Endodermal cell (in vitro differentiated cells): ENCODE measurements around the gene FCRL3. TPM values are rescaled to one million over a fixed set of nuclear protein-coding genes. Genes with fewer than 3 reads are reported as not detected.

Experiments used
- DNase-seq: peaks from one replicate; pipeline ENCODE4 v3.0.0-alpha.2; 2017
- H3K27ac ChIP-seq: 2 replicates; pipeline ENCODE4 v1.5.1; 2013; ENCODE audit warnings: mild to moderate bottlenecking, low read depth, low read length, moderate library complexity
- H3K27me3 ChIP-seq: 2 replicates; pipeline ENCODE4 v1.6.1; 2013; ENCODE audit warnings: mild to moderate bottlenecking, low read length, moderate library complexity; ENCODE audit not compliant: insufficient read depth, control insufficient read depth, poor library complexity, severe bottlenecking
- H3K36me3 ChIP-seq: 2 replicates; pipeline ENCODE4 v1.7.0; 2013; ENCODE audit warnings: mild to moderate bottlenecking, low read length, moderate library complexity; ENCODE audit not compliant: control insufficient read depth, insufficient read depth
- H3K4me1 ChIP-seq: one replicate; pipeline ENCODE4 v1.7.0; 2013; ENCODE audit warnings: low read length; ENCODE audit not compliant: control insufficient read depth, insufficient read depth
- H3K4me3 ChIP-seq: 2 replicates; pipeline ENCODE4 v1.5.1; 2013; ENCODE audit warnings: mild to moderate bottlenecking, low read length, moderate library complexity
- H3K9ac ChIP-seq: 2 replicates; pipeline ENCODE4 v1.6.1; 2013; ENCODE audit warnings: mild to moderate bottlenecking, low read length, moderate library complexity; ENCODE audit not compliant: poor library complexity, severe bottlenecking; ENCODE audit errors: extremely low read depth
- H3K9me3 ChIP-seq: 2 replicates; pipeline ENCODE4 v1.6.1; 2013; ENCODE audit warnings: mild to moderate bottlenecking, low read length, moderate library complexity; ENCODE audit not compliant: control insufficient read depth
- H3K27ac Mint-ChIP-seq: 2 replicates; pipeline ENCODE4 v1.8.0; 2020; ENCODE audit warnings: mixed read lengths
- H3K27me3 Mint-ChIP-seq: 2 replicates; pipeline ENCODE4 v1.8.0; 2021; ENCODE audit warnings: mild to moderate bottlenecking, mixed read lengths; ENCODE audit not compliant: insufficient read depth
- H3K36me3 Mint-ChIP-seq: 2 replicates; pipeline ENCODE4 v1.8.0; 2020; ENCODE audit warnings: low read depth, mixed read lengths
- H3K4me1 Mint-ChIP-seq: 2 replicates; pipeline ENCODE4 v1.8.0; 2020; ENCODE audit warnings: mixed read lengths
- H3K4me3 Mint-ChIP-seq: 2 replicates; pipeline ENCODE4 v1.8.0; 2020; ENCODE audit warnings: mild to moderate bottlenecking, moderate library complexity, mixed read lengths
- H3K9me3 Mint-ChIP-seq: 2 replicates; pipeline ENCODE4 v1.8.0; 2020; ENCODE audit warnings: mild to moderate bottlenecking, mixed read lengths
- CTCF ChIP-seq: fragments of 200-600 bp; sonication (generic); conservative IDR thresholded peaks from 2 replicates; pipeline ENCODE4 v1.5.0; 2021; ENCODE audit warnings: antibody characterized with exemption, mild to moderate bottlenecking
- WGBS, 2 experiments: methylation state at CpG; one replicate each; pipeline versions ENCODE4 v1.1.5 to v1.1.7; 2013; ENCODE audit warnings: missing lambda C conversion rate in 2 of 2, mixed read lengths in 1 of 2; ENCODE audit not compliant: insufficient coverage in 1 of 2, insufficient read length in 1 of 2; 5-methylcytosine and 5-hydroxymethylcytosine counted together
- total RNA-seq, 2 donors: library from RNA; stranded (reverse); fragmentation: NEBNext Ultra II Directional in 1 of 2; extraction: Animal tissue kit (Norgen Biotek cat#: 25700) in 1 of 2; gene quantifications; 2 replicates in 1 of 2; 3 replicates in 1 of 2; pipeline ENCODE4 v1.2.1, GENCODE V29; 2021

FCRL3 gene
- total RNA-seq, 2 donors from 2014 or later, result not detected

- H3K4me1 Mint-ChIP-seq, result peaks cover 8% of the 10 kb centered on the region
- Histone ChIP-seq H3K9me3 (no peaks in the 10 kb centered on the region), H3K9ac (no peak overlapping the region), H3K4me1 (no peaks in the 10 kb centered on the region), H3K27me3 (peaks cover 24% of the 10 kb centered on the region), H3K36me3 (no peaks in the 10 kb centered on the region), H3K4me3 (no peak overlapping the region), H3K27ac (no peak overlapping the region)
- 93 to 94% methylated on average over 2 to 4 of the region's 4 CpGs for WGBS, 2 experiments
- H3K27me3 Mint-ChIP-seq, result peaks cover 34% of the 10 kb centered on the region
- no peaks in the 10 kb centered on the region for H3K36me3 Mint-ChIP-seq
- no peak overlapping the region for H3K27ac Mint-ChIP-seq
- H3K9me3 Mint-ChIP-seq, result peaks cover 3% of the 10 kb centered on the region
- DNase-seq, result no peak
- TF ChIP-seq CTCF, result no peak
- H3K4me3 Mint-ChIP-seq, result no peak overlapping the region
Measured at GRCh38 chr1:157703981-157704380, 3.4 kb upstream of the FCRL3 start.

- H3K27ac Mint-ChIP-seq, result no peak overlapping the region
- H3K36me3 Mint-ChIP-seq, result no peaks in the 10 kb centered on the region
- 95% methylated on average over 5 of the region's 5 CpGs; no CpG with 5 or more reads in 1 of the 2 experiments for WGBS, 2 experiments
Measured at GRCh38 chr1:157702308-157702825, 1.8 kb upstream of the FCRL3 start.

GRCh38 chr1:157700305-157700704, 264 bp downstream of the FCRL3 start:
- peaks cover 14% of the 10 kb centered on the region for H3K27me3 ChIP-seq
- no peak overlapping the region for H3K27ac ChIP-seq
- no peak overlapping the region for H3K4me3 Mint-ChIP-seq
- WGBS, 2 experiments, result 81 to 85% methylated on average over 4 to 5 of the region's 5 CpGs
- no peaks in the 10 kb centered on the region for H3K36me3 ChIP-seq
- no peaks in the 10 kb centered on the region for H3K4me1 ChIP-seq
- peaks cover 13% of the 10 kb centered on the region for H3K4me1 Mint-ChIP-seq
- H3K36me3 Mint-ChIP-seq, result no peaks in the 10 kb centered on the region
- DNase-seq, result no peak
- H3K4me3 ChIP-seq, result no peak overlapping the region
- TF ChIP-seq CTCF, result no peak
- H3K9me3 Mint-ChIP-seq, result no peaks in the 10 kb centered on the region
- H3K27me3 Mint-ChIP-seq, result peaks cover 15% of the 10 kb centered on the region
- H3K9ac ChIP-seq, result no peak overlapping the region
- H3K27ac Mint-ChIP-seq, result no peak overlapping the region
- H3K9me3 ChIP-seq, result no peaks in the 10 kb centered on the region

More at GRCh38 chr1:157702308-157702825, 1.8 kb upstream of the FCRL3 start:
- H3K9ac ChIP-seq, result no peak overlapping the region
- no peak overlapping the region for H3K27ac ChIP-seq
- no peak for DNase-seq
- H3K4me3 ChIP-seq, result no peak overlapping the region
- no peaks in the 10 kb centered on the region for H3K4me1 ChIP-seq
- no peak for TF ChIP-seq CTCF
- peaks cover 16% of the 10 kb centered on the region for H3K4me1 Mint-ChIP-seq
- H3K9me3 Mint-ChIP-seq, result peaks cover 3% of the 10 kb centered on the region
- H3K4me3 Mint-ChIP-seq, result no peak overlapping the region
- H3K27me3 ChIP-seq, result peaks cover 18% of the 10 kb centered on the region
- H3K36me3 ChIP-seq, result no peaks in the 10 kb centered on the region
- H3K27me3 Mint-ChIP-seq, result peaks cover 26% of the 10 kb centered on the region
- no peaks in the 10 kb centered on the region for H3K9me3 ChIP-seq
